Stimulated activated CD4-positive, alpha-beta T cell treated with anti-CD3 and anti-CD28 coated beads, Interleukin-4, amount 100 ng/mL, for 4 hours (primary cell): ENCODE data around the gene QRICH2.
"Not testable (repeated sequence)": the region's sequence is repeated elsewhere in the genome, so short reads cannot be mapped to it uniquely, and the experiment has no call there.

Source experiments
- DNase-seq, 2 experiments: peaks; one replicate each; pipeline ENCODE4 v3.0.0-alpha.2; 2020

QRICH2 gene

GRCh38 chr17:76307966-76308338 lies at the start of gene QRICH2:
Gene QRICH2, minus strand, starts transcription at chr17:76308276. Its CDS starts 278 bp downstream, at chr17:76307998.
- no peak for DNase-seq

GRCh38 chr17:76357597-76358158 lies 49.6 kb upstream of the QRICH2 start:
- DNase-seq, result no peak

- DNase-seq, result no peak
These were observed 48.9 kb upstream of the QRICH2 start for GRCh38 chr17:76356803-76357456.

- no peak for DNase-seq
These were observed 46.8 kb upstream of the QRICH2 start for GRCh38 chr17:76354747-76355310.

GRCh38 chr17:76354317-76354729 lies 46.2 kb upstream of the QRICH2 start:
- no peak for DNase-seq

- peak; percentile 75 to 76 for DNase-seq
These were observed 45.7 kb upstream of the QRICH2 start, which contains the start of gene PRPSAP1 for GRCh38 chr17:76353599-76354316. Gene PRPSAP1, minus strand, starts transcription at chr17:76353916. Its CDS starts 213 bp downstream, at chr17:76353703.

- no peak for DNase-seq
These were observed 45.0 kb upstream of the QRICH2 start for GRCh38 chr17:76353004-76353598.

GRCh38 chr17:76351526-76352071 lies 43.5 kb upstream of the QRICH2 start:
- no peak for DNase-seq

GRCh38 chr17:76350463-76350862 lies 42.4 kb upstream of the QRICH2 start:
- DNase-seq, result no peak

GRCh38 chr17:76346936-76347335 lies 38.9 kb upstream of the QRICH2 start:
- not testable (repeated sequence) for DNase-seq

- no peak for DNase-seq
These were observed 37.4 kb upstream of the QRICH2 start for GRCh38 chr17:76345377-76345974.

- DNase-seq, result no peak
These were observed 35.0 kb upstream of the QRICH2 start for GRCh38 chr17:76343106-76343505.

GRCh38 chr17:76341301-76341700 lies 33.2 kb upstream of the QRICH2 start:
- DNase-seq, result no peak

GRCh38 chr17:76337413-76337777 lies 29.3 kb upstream of the QRICH2 start:
- DNase-seq, result no peak

- no peak for DNase-seq
These were observed 28.8 kb upstream of the QRICH2 start for GRCh38 chr17:76336756-76337412.

- no peak for DNase-seq
These were observed 27.8 kb upstream of the QRICH2 start for GRCh38 chr17:76335716-76336381.

GRCh38 chr17:76333673-76334505 lies 25.8 kb upstream of the QRICH2 start:
- no peak for DNase-seq

GRCh38 chr17:76331083-76331482 lies 23.0 kb upstream of the QRICH2 start:
- DNase-seq, result no peak

- DNase-seq, result no peak
These were observed 21.6 kb upstream of the QRICH2 start for GRCh38 chr17:76329664-76330063.

GRCh38 chr17:76327696-76328095 lies 19.6 kb upstream of the QRICH2 start:
- no peak for DNase-seq

GRCh38 chr17:76326306-76326705 lies 18.2 kb upstream of the QRICH2 start:
- DNase-seq, result no peak
